ENCODE results near the gene CAMK1D.

GRCh38 chr10:12480440-12480839 lies 131.1 kb downstream of the CAMK1D start:
- TF ChIP-seq, protein P1, sequence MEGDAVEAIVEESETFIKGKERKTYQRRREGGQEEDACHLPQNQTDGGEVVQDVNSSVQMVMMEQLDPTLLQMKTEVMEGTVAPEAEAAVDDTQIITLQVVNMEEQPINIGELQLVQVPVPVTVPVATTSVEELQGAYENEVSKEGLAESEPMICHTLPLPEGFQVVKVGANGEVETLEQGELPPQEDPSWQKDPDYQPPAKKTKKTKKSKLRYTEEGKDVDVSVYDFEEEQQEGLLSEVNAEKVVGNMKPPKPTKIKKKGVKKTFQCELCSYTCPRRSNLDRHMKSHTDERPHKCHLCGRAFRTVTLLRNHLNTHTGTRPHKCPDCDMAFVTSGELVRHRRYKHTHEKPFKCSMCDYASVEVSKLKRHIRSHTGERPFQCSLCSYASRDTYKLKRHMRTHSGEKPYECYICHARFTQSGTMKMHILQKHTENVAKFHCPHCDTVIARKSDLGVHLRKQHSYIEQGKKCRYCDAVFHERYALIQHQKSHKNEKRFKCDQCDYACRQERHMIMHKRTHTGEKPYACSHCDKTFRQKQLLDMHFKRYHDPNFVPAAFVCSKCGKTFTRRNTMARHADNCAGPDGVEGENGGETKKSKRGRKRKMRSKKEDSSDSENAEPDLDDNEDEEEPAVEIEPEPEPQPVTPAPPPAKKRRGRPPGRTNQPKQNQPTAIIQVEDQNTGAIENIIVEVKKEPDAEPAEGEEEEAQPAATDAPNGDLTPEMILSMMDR (IDR thresholded peaks at IDR 0.05), result no peak
- TF ChIP-seq POLR2A (IDR thresholded peaks at IDR 0.05), result no peak
